Measurements from ENCODE around the gene SH2B3.

DNA sequence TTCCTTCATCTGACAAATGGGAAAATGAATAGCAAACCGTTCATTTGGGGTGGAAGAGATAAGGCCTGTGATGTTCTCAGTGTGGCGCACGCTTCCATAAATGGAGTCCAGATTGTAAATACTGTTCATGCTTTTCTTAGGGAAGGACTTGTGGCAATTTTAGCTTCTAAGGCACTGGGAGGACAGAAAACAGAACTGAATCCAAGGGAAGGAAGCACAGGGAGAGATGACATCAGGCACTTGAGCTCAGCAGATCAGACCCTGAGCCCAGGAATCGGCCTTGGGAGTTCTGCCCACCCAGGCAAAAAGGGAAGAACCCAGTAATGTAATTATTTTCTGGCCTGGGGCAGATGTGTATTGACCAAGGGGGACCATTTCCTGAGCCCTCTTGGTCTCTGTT, 7.2 kb upstream of the SH2B3 start:
- TF ChIP-seq, protein P1, sequence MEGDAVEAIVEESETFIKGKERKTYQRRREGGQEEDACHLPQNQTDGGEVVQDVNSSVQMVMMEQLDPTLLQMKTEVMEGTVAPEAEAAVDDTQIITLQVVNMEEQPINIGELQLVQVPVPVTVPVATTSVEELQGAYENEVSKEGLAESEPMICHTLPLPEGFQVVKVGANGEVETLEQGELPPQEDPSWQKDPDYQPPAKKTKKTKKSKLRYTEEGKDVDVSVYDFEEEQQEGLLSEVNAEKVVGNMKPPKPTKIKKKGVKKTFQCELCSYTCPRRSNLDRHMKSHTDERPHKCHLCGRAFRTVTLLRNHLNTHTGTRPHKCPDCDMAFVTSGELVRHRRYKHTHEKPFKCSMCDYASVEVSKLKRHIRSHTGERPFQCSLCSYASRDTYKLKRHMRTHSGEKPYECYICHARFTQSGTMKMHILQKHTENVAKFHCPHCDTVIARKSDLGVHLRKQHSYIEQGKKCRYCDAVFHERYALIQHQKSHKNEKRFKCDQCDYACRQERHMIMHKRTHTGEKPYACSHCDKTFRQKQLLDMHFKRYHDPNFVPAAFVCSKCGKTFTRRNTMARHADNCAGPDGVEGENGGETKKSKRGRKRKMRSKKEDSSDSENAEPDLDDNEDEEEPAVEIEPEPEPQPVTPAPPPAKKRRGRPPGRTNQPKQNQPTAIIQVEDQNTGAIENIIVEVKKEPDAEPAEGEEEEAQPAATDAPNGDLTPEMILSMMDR (conservative IDR thresholded peaks at IDR 0.05; ENCODE audit: low read length) = no peak
- no peak for TF ChIP-seq EZH2phosphoT487 (IDR thresholded peaks at IDR 0.05; ENCODE audit: borderline replicate concordance)
